Ovary (tissue), 1 donor: ENCODE measurements around the gene CYFIP1.

ENCODE experiments used
- EP300 ChIP-seq: sonication (generic); formaldehyde crosslinking; IDR thresholded peaks from one replicate; pipeline ENCODE4 v1.6.1; 2017; ENCODE audit warnings: antibody characterized with exemption
- POLR2A ChIP-seq: fragments of 450-650 bp; IDR thresholded peaks from one replicate; pipeline ENCODE4 v1.6.1; 2017; ENCODE audit warnings: antibody characterized with exemption, mild to moderate bottlenecking, moderate library complexity

DNA sequence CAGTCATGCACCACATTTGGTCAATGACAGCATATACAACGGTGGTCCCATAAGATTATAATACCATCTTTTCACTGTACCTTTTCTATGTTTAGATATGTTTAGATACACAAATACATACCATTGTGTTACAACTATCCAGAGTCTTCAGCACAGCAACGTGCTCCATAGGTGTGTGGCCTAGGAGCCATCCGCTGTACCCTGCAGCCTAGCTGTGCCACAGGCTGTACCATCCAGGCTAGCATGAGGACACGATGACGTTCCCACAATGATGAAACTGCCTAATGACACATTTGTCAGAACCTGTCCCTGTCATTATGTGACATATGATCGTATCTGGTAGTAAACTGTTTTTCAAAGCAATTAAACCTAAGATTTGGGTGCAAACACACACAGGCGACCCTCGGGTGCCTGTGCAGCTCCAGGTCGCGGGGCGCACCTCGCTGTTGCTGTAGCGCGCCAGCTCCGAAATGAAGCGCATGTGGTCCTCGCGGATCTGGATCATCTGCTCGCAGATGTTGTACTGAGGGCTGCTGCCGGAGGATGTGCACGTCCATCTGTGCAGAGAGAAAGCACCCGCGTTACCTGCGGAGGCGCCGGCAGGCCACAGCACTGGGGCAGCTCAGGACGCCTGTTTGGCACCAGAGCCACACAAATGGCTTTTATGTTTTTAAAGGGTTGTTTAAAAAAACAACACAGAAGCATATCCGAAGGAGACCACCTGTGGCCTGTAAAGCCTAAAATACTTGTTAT is 48.2 kb downstream of the CYFIP1 start:
- TF ChIP-seq EP300 (no peak), POLR2A (no peak)
